ENCODE results near the gene DPH1. TPM values are rescaled to one million over a fixed set of nuclear protein-coding genes. Genes with fewer than 3 reads are reported as not detected.

DPH1 gene
- total RNA-seq, 1 donor from 2014 or later = 35.1 TPM

GRCh38 chr17:2051061-2051932 lies 21.3 kb downstream of the DPH1 start:
- H3K9me3 Mint-ChIP-seq = no peaks in the 10 kb centered on the region
- peak overlapping the region; percentile 73 for H3K4me3 Mint-ChIP-seq
- H3K36me3 Mint-ChIP-seq (ENCODE audit: low read depth) = no peaks in the 10 kb centered on the region
- DNase-seq (ENCODE audit: low read depth, low spot score) = no peak
- no peak overlapping the region for H3K27ac Mint-ChIP-seq (ENCODE audit: unreplicated experiment)
- H3K27me3 Mint-ChIP-seq (ENCODE audit: low read depth) = peaks cover 51% of the 10 kb centered on the region
- TF ChIP-seq CTCF (conservative IDR thresholded peaks at IDR 0.05) = no peak
- H3K4me1 Mint-ChIP-seq = peaks cover 24% of the 10 kb centered on the region

GRCh38 chr17:2051933-2052559 lies 22.1 kb downstream of the DPH1 start:
- H3K4me3 Mint-ChIP-seq = peak overlapping the region; percentile 73

GRCh38 chr17:2053380-2054261 lies 23.7 kb downstream of the DPH1 start:
- Mint-ChIP-seq H3K27me3 (ENCODE audit: low read depth) (peaks cover 57% of the 10 kb centered on the region), H3K9me3 (no peaks in the 10 kb centered on the region), H3K27ac (ENCODE audit: unreplicated experiment) (no peak overlapping the region), H3K4me1 (peaks cover 22% of the 10 kb centered on the region), H3K4me3 (peak overlapping the region; percentile 86), H3K36me3 (ENCODE audit: low read depth) (no peaks in the 10 kb centered on the region)
- DNase-seq (ENCODE audit: low read depth, low spot score) = peak; percentile 51
- peak; percentile 67 for TF ChIP-seq CTCF (conservative IDR thresholded peaks at IDR 0.05)

More at GRCh38 chr17:2051933-2052559, 22.1 kb downstream of the DPH1 start:
- no peak overlapping the region for H3K27ac Mint-ChIP-seq (ENCODE audit: unreplicated experiment)
- no peaks in the 10 kb centered on the region for H3K36me3 Mint-ChIP-seq (ENCODE audit: low read depth)
- no peak for TF ChIP-seq CTCF (conservative IDR thresholded peaks at IDR 0.05)
- no peak for DNase-seq (ENCODE audit: low read depth, low spot score)
- peaks cover 24% of the 10 kb centered on the region for H3K4me1 Mint-ChIP-seq
- H3K27me3 Mint-ChIP-seq (ENCODE audit: low read depth) = peaks cover 55% of the 10 kb centered on the region
- no peaks in the 10 kb centered on the region for H3K9me3 Mint-ChIP-seq

- no peak for TF ChIP-seq CTCF (conservative IDR thresholded peaks at IDR 0.05)
- Mint-ChIP-seq H3K9me3 (no peaks in the 10 kb centered on the region), H3K4me3 (peak overlapping the region; percentile 80), H3K27me3 (ENCODE audit: low read depth) (peaks cover 55% of the 10 kb centered on the region), H3K4me1 (peaks cover 17% of the 10 kb centered on the region), H3K27ac (ENCODE audit: unreplicated experiment) (no peak overlapping the region), H3K36me3 (ENCODE audit: low read depth) (no peaks in the 10 kb centered on the region)
- no peak for DNase-seq (ENCODE audit: low read depth, low spot score)
Measured at GRCh38 chr17:2054262-2054511, 24.2 kb downstream of the DPH1 start.

- Mint-ChIP-seq H3K27ac (ENCODE audit: unreplicated experiment) (no peak within 1 kb of the TSS), H3K27me3 (ENCODE audit: low read depth) (peaks cover 57% of the 10 kb centered on the region), H3K4me1 (peaks cover 14% of the 10 kb centered on the region), H3K36me3 (ENCODE audit: low read depth) (peaks cover 3% of the 10 kb centered on the region), H3K4me3 (peak within 1 kb of the TSS; percentile 80), H3K9me3 (no peaks in the 10 kb centered on the region)
- peak; percentile 96 for TF ChIP-seq CTCF (conservative IDR thresholded peaks at IDR 0.05)
- DNase-seq (ENCODE audit: low read depth, low spot score) = peak; percentile 73
Measured at GRCh38 chr17:2054512-2055291, 24.7 kb downstream of the DPH1 start, which contains the start of gene HIC1. TSS of gene HIC1 (plus strand) at chr17:2055103. CDS start at chr17:2056691, 1,588 bp downstream.
